ENCODE measurements around the gene EHBP1L1.

GRCh38 chr11:65611028-65611757 lies 35.3 kb downstream of the EHBP1L1 start:
- TF ChIP-seq CTCF (IDR thresholded peaks at IDR 0.05) (no peak), POLR2A (IDR thresholded peaks at IDR 0.05) (no peak)
